NCI-H2081 (cell line): ENCODE measurements around the gene CDYL.
"Not testable (repeated sequence)": the region's sequence is repeated elsewhere in the genome, so short reads cannot be mapped to it uniquely, and the experiment has no call there.

ENCODE experiments used
- DNase-seq, 2 experiments: peaks; one replicate each; lab custom pipeline; 2025; lab: John Stamatoyannopoulos, UW

CDYL gene

DNA sequence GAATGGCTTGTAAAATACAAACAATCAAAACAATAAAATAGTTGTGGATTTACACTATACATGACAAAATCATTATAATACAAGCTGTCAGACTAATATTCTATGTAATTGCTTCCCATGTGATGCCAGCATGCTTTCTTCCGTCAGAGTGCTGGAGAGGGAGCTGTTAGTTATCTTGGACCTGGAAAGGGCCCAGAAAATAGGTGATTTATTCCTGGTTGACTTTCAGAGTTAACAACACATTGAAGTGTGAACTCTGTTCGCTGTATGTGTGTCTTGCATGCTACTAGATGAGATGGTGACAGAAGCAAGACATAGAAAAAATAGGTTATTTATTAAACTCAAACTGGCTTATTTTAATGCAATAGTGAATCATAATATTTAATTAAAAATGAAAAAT lies 70.2 kb downstream of the CDYL start:
- DNase-seq: peak in 1 of 2 experiments; percentile 29

DNA sequence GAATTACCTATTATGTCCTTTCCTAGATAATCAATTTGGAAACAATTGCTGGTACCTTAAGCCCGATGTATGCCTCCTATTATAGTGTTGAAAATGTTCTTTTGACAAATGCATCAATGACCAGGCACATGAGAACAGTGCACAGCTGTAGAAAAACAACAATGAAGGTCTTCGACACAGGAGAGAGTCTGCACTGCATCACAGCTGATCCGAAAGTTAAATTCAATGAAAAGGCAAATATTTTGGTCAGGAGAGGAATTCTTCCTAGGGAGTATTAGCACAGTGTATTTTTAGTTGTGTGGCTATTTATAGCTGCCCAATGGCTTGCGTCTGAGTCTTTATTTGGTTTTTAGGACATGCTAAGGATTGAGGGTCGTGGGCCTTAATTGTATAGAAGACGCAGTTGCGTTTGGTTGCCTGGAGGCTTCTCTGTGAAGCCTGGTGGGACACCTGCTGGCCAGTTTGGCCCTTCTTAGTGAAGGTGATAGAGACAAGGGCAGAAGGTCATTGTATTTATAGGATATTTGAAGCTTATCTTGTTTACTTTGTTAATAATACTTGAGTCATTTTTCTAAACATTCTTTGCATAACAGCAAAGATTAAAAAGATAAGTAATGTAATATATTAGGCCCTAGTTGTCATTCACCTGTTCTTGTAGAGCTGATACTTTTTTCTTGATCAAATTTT lies 72.3 kb downstream of the CDYL start:
- DNase-seq: no peak

DNA sequence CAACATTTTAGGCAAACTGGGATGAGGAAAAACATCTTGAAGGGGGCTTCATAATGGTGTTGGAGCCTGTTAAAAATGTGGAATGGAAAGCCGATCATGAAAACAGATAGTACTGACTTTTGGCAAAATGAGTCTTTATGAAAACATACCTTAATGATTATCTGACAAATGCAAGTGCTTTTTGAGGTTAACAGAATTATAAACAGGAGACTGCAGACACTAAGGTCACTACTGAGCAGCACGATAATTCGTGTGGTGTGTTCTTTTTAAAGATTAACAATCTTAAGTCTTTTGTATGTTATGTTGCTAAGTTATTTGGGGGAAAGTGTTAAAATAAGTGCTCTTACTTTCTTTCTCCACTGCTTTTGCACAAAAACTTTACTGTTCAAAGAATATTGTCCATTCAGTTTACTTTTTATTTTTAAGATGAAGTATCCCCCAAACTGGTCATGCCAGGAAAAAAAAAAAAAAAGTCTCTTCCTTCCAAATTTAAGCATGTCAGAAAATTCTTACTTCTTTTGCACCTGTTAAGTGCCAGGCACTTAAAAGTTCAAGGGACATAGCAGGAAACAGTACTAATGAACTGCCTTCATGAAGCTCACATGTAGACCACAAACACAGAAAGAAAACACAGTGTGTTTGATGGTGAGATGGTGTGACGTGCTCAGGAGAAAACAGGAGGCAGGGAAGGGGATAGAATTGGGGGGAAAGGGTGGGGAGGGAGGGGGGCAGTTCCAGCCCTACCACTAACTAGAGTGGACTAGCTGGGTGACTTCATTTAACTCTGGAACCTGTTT lies 73.2 kb downstream of the CDYL start:
- DNase-seq: no peak

DNA sequence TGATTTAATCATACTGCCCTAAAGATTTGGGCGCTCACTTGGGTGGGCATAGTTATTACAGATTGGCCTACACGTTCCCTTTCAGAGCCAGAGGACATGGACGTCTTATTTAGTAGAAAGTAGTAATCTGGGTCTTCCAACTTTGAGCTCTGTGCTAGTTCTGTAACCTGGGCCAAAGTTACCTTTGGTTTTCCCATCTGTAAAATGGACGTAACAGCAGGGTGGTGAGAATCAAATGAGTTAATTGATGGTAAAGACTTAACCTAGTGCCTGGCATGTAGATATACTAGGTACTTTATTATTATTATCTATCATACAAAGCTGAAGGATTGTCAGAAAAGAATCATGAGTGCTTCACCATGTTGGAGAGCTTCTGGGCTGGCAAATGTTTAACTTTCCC lies 74.8 kb downstream of the CDYL start:
- no peak for DNase-seq

DNA sequence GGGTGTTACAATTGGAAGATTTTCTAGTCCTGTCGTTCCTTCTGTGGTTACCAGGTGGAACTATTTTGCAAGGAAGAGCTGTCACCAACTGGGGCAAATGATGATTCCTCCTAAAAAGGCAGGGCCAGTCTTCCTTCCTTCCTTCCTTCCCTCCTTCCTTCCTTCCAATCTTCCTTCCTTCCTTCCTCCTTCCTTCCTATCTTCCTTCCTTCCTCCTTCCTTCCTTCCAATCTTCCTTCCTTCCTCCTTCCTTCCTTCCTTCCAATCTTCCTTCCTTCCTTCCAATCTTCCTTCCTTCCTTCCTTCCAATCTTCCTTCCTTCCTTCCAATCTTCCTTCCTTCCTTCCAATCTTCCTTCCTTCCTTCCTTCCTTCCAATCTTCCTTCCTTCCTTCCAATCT lies 76.0 kb downstream of the CDYL start:
- DNase-seq: not testable (repeated sequence)

DNA sequence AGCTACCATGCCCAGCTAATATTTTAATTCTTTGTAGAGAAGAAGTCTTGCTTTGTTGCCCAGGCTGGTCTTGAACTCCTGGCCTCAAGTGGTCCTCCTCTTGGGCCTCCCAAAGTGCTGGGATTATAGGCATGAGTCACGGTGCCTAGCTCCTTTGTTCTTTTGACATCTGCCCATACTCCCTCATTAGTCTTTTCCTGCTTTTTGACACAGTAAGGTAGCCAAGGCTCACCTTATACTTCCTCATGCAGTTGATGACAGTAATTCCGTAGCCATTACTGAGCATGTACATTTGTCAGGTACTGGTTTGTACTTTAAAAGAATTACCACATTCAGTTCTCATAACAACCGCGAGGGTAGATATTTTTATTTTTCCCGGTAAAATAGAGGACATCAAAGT lies 76.7 kb downstream of the CDYL start:
- peak in 1 of 2 experiments; percentile 29 for DNase-seq

DNA sequence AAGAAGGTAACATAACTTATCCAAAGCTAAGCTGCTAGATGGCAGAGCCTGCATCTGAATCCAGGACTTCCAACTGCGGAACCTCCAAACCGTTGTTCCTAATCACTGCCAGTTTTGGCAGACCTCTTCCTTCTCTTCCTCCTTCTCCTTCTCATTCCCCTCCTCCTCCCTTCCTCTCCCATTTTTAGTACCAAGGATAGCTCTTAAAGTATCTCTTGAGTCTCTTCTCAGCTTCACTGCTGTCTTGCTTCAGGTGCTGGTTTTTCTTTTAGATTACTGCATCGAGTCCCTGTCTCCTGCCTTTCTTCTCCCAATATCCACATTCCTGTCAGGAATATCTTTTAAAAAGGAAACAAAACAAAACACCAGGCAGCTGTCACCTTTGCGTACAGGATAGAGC lies 77.1 kb downstream of the CDYL start:
- no peak for DNase-seq

DNA sequence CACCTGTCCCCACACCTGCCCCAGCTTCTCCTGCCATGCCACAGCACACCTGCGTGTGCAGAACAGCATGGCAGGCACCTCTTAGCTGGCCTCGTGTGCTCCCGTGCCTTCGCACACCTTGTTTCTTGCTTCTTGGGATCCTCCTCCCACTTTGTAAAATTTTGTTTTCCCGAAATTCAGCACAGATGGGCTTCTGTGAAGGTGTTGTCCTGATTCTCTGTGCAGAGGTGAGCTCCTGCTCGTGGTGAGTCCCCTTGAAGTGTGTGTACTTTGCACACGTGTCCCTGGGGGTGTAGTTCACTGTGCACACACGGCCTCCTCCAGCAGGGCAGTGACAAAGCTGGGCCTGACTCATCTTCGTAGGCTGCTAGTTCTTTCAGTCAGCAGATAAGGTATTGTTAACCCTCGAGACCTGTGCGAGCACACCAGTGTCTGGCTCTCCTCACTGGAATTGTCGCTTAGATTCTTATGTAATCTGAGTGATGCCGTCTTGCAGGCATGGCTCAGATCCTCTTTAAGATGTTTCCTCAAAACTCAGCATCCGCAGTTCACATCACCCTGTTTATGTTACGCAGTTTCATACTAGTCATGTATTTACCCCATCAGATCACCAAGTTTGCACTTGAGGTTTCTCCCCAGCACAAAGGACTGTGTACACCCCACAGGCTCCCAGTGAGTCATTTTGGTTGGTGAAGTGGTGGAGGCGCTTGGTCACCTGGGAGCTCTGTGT lies 77.7 kb downstream of the CDYL start:
- peak in 1 of 2 experiments; percentile 51 for DNase-seq

DNA sequence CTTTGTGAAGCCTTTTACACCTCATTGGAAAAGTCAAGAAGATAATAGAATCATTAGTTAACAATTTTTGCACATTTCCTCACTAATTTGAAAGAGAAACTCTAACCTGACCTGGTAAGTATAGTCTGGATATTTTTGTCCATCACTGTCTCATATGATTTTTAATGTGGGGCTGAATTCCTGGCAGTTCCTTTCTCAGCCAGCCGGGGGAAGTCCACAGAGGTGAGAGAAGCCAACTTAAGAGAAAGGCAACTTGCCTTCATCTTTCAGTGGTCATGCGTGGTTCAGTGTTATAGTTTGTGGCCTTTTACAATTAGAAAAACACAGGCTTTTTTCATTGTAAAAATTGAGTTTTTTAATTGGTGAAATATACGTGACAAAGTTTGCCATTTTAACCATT lies 80.6 kb downstream of the CDYL start:
- DNase-seq: no peak

DNA sequence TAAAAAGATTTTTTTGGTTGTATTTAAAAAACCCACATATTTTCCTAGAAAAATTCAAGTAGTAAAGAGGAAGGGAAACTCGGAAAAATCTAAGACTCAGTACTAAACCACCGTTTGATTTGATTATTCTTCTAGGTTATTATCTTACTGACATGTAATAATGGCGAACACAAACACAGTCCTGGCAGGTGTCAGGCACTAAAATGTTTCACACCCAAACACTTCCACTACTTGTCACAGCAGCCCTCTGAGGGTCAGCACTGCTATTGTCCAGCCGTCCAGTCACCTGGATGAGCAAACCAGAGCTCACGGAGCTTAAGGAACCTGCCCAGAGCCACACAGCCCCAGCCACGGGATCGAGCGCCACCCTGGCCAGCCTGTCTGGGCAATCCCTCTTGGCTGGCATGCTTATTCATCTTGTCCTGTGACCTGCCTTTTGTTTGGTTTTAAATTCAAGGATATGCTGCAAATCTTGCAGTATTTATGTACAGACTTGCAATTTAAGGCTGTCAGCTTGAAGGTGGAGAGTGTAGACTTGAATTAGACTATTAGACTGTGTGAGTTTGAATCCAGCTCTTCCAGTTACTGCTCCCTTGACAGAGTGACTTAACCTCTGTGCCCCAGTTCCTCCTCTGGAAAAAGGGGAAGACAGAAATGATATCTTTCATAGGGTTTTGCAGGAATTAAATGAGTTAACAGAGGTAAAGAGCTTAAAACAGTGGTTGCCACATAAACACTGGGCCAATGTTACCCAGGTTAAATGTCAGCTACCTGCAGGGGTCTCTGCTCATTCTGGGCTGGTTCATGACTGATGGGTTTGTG lies 82.2 kb downstream of the CDYL start:
- no peak for DNase-seq

DNA sequence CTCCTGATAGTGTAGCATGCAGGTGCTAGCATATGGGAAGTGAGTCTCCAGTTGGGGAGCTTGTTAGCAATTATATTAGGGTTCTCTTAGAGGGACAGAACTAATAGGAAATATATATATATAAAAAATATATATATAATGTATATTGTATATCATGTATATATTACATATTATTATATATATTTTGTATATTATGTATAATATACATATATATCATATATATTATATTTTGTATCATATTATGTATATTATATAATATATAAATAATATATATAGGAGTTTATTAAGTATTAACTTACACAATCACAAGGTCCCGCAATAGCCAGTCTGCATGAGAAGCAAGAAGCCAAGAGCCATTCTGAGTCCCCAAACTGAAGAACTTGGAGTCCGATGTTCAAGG lies 84.2 kb downstream of the CDYL start:
- no peak for DNase-seq

DNA sequence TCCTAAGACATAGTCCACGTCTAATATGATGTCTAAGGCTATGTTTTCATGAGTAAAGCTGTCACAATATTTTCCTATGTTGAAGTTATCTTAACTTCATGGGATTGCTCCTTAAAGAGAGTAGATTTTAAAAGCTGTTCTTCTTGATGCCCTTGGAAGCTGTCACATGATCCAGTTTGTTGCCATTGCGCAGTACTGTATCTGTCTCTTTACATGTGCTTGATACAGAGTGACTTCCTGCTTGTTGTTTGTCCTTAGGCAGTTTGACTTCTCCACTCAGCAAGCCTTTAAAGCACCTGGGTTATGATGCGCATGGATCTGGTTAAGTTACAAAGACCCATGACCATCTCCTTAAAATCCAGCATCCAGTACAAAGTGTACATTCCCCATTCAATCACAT lies 85.4 kb downstream of the CDYL start:
- no peak for DNase-seq

DNA sequence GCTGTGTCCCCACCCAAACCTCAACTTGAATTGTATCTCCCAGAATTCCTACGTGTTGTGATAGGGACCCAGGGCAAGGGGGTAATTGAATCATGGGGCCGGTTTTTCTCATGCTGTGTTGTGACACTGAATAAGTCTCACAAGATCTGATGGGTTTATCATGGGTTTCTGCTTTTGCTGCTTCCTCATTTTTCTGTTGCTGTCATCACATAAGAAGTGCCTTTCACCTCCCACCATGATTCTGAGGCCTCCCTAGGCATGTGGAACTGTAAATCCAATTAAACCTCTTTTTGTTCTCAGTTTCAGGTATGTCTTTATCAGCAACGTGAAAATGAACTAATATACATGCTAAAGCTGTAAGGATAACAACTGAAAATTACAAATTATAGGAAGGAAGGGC lies 88.3 kb downstream of the CDYL start:
- no peak for DNase-seq

DNA sequence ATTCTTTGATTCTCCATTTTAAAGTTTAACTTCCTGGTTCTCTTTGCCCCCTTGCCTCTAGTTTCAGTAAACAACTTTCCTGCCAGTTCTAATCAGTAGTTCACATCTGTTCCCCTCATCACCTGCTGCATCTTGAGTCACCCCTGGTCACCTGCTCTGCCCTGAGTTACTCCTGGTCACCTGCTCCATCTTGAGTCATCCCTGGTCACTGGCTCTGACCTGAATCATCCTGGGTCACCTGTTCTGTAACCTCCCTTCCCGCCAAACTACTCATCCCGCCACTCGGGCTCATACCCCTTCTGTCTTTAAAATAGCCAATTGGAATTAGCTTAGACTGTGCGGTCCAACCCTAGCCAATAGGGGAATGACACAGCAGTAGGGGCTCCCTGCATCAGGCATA lies 88.8 kb downstream of the CDYL start:
- not testable (repeated sequence) for DNase-seq

DNA sequence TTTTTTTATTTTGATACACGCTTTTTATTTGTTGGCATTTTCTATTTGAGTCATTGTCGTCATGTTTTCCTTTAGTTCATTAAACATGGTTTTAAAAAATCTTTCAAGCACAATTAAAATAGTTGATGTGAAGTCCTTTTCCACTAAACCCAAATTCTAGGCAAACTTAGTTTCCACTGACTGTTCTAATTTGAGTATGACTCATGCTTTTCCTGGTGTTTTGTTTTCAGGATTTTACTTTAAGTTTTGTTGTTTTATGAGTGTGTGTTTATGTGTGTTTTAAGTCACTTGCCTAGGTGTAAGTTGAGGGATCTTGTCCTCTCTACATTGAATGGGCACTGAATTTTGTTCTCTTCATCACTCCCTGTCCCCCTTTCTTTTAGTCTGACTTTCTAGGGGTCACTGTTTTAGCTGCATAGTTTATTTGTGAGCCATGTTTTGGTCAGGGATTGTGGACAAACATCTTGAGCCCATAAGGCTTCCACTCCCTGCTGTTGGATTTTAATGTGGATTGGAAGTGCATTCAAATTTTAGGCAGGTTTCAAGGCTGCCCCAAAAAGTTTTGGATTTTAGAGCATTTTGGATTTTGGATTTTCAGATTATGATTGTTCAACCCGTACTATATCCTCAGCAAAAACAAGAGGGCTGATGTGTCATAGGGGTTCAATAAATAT lies 94.8 kb downstream of the CDYL start:
- DNase-seq: no peak

DNA sequence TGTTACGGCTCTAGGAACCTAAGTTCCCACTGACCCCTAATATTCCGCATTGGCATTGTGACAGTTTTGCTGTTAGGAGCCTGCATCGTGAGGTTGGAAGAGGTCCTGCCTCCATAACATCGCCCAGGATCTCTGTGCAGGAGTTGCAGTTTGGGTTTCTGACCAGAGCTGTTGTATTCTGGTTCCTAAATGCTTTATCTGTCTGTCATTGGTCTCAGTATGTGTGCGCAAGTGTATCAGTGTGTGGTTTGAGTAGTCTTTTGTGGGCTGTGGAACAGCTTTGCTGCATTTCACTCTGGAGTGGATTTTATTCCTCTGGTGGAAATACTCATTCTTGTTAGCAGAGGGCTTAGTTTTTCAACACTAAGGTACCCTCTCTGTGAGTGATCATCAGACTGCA lies 95.6 kb downstream of the CDYL start:
- DNase-seq: no peak

DNA sequence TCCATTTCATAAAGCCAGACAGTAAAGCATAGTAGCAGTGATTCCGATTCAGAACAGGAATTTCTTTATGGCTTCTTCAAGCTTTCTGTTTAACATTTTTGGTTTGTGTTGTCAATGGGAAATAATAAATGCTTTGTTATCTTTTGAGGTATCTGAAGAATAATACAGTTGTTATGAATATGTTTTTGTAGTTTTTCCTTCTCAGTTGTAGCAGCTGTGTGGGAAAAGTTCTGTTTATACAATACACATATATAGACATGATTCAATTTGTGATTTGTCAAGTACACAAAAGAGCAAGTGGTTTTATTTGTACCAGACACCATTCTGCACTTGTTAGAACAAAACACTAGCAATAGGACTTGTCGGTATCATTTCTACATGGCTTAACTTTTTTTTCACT lies 96.6 kb downstream of the CDYL start:
- no peak for DNase-seq

DNA sequence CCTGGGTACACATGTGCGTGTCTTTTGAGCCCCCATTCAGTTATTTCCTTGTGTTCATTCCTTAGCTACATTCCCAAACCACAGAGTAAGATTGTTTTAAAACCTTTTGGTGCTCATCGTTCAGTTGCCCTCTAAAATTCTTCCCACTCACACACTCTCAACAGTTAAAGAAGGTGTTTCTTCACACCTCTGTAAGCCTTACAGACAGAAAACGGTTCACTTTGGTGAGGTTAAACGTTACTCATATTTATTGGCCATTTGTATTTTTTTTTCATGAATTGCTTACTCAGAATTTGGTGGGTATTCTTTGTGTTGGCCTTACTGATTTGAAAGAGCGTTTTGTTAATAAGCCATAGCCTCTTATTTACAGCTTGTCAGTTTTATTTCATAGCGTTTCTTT lies 97.7 kb downstream of the CDYL start:
- no peak for DNase-seq

DNA sequence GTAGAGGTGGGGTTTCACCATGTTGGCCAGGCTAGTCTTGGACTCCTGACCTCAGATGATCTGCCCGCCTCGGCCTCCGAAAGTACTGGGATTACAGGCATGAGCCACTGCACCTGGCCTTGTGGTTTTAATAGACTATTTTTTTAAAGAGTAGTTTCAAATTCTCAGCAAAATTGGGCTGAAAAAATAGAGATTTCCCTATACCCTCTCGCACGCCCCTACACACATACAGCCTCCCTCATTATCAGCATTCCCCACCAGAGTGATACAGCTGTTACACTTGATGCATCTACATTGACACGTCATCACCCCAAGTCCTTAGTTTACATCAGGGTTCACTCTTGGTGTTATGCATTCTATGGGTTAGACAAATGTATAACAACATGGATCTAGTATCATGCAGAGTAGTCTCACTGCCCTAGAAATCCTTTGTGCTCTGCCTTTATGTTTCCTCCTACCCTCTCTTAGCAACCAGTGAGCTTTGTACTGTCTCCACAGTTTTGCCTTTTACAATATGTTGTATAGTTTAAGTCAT lies 103.6 kb downstream of the CDYL start:
- no peak for DNase-seq

DNA sequence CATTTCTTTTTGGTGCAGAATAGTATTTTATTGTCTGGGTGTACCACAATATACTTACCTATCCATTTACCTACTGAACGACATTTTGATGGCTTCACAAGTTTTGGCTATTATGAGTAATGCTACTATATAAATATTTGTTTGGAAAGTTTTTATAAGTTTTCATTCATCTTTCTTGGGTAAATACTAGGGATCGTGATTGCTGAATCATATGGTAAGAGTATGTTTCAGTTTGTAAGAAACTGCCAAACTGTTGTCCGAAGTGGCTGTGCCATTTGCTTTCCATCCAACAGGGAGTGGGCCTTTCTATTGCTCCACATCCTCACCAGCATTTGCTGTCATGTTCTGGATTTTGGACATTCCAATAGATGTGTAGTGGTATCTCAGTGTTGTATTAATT lies 104.2 kb downstream of the CDYL start:
- no peak for DNase-seq

DNA sequence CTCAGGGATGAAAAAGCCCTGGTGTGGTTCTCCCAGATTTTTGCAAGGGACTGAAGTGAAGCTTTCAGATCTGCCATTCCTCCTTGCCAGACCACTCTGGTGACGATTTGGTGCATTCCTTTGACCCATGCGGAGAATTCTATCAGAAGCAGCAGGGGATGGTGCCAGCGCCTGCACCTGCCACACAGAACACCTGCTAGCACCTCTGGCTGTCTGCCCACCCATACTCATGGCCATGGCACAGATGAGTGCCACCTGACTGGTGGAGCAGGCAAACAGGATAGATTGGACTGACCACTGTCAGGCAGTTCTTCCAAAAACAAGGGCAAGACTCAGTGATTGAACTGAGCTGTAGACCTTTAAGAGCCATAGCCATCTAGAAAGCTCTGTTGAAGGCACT lies 107.1 kb downstream of the CDYL start:
- peak; percentile 53 to 84 for DNase-seq
